Smooth muscle cell (in vitro differentiated cells): Measurements from ENCODE around the gene POLR3A. TPM values are rescaled to one million over a fixed set of nuclear protein-coding genes. Genes with fewer than 3 reads are reported as not detected.

ENCODE experiments used
- DNase-seq: peaks from one replicate; lab custom pipeline; 2025; ENCODE audit not compliant: unreplicated experiment; lab: John Stamatoyannopoulos, UW
- H2AFZ ChIP-seq: fragments of 200-600 bp; sonication (generic); 2 replicates; pipeline ENCODE4 v1.6.0; 2016; ENCODE audit warnings: antibody characterized with exemption, low read depth, mild to moderate bottlenecking
- H3F3A ChIP-seq: fragments of 200-600 bp; sonication (generic); 2 replicates; pipeline ENCODE4 v1.6.0; 2017; ENCODE audit warnings: antibody characterized with exemption, low read depth
- H3K27ac ChIP-seq: fragments of 200-600 bp; sonication (generic); 2 replicates; pipeline ENCODE4 v1.5.1; 2016; ENCODE audit warnings: low read depth, mild to moderate bottlenecking
- H3K27me3 ChIP-seq: fragments of 200-600 bp; sonication (generic); 2 replicates; pipeline ENCODE4 v1.6.1; 2016; ENCODE audit warnings: low read depth, mild to moderate bottlenecking
- H3K36me3 ChIP-seq: fragments of 200-600 bp; sonication (generic); 2 replicates; pipeline ENCODE4 v1.5.1; 2016; ENCODE audit warnings: low read depth
- H3K4me1 ChIP-seq: fragments of 200-600 bp; sonication (generic); 2 replicates; pipeline ENCODE4 v1.5.1; 2016; ENCODE audit warnings: low read depth
- H3K4me2 ChIP-seq: fragments of 200-600 bp; sonication (generic); 2 replicates; pipeline ENCODE4 v1.6.0; 2016; ENCODE audit warnings: mild to moderate bottlenecking
- H3K4me3 ChIP-seq: fragments of 200-600 bp; sonication (generic); 2 replicates; pipeline ENCODE4 v1.5.1; 2016; ENCODE audit warnings: mild to moderate bottlenecking
- H3K79me2 ChIP-seq: fragments of 200-600 bp; sonication (generic); 2 replicates; pipeline ENCODE4 v1.6.0; 2016; ENCODE audit warnings: low read depth, mild to moderate bottlenecking
- H3K9ac ChIP-seq: fragments of 200-600 bp; sonication (generic); 2 replicates; pipeline ENCODE4 v1.6.0; 2016; ENCODE audit warnings: low read depth
- H3K9me3 ChIP-seq: fragments of 200-600 bp; sonication (generic); replicated peaks from 2 replicates; pipeline ENCODE4 v1.5.1; 2016; ENCODE audit warnings: low read depth
- H4K20me1 ChIP-seq: fragments of 200-600 bp; sonication (generic); 2 replicates; pipeline ENCODE4 v1.6.0; 2016; ENCODE audit warnings: low read depth
- CTCF ChIP-seq: fragments of 200-600 bp; sonication (generic); IDR thresholded peaks from 2 replicates; pipeline ENCODE4 v1.5.1; 2017; ENCODE audit warnings: borderline replicate concordance, mild to moderate bottlenecking, antibody characterized with exemption; ENCODE audit not compliant: insufficient read depth, poor library complexity, severe bottlenecking
- WGBS: methylation state at CpG from one replicate; pipeline ENCODE4 v1.1.7; 2016; ENCODE audit warnings: low lambda C conversion rate; 5-methylcytosine and 5-hydroxymethylcytosine counted together
- polyA plus RNA-seq: library from polyadenylated mRNA; unstranded; fragments of >200 nt; fragmentation: Nextera tagmentation; extraction: Ambion mirVana; gene quantifications from 2 replicates; pipeline ENCODE4 v1.2.1, GENCODE V29; 2016
- total RNA-seq: library from RNA; depleted of rRNA; stranded (reverse); fragments of >200 nt; gene quantifications from 2 replicates; pipeline ENCODE4 v1.2.3, GENCODE V29; 2014

Gene POLR3A
- total and polyA plus RNA-seq, 2 experiments from 2014 or later: 13.8 to 14.9 TPM

- no peaks in the 10 kb centered on the region for H3K9me3 ChIP-seq
- no peak for DNase-seq
- H3K36me3 ChIP-seq: peaks cover 30% of the 10 kb centered on the region
- no peak overlapping the region for H3K4me3 ChIP-seq
- H3K27ac ChIP-seq: no peak overlapping the region
- no peaks in the 10 kb centered on the region for H4K20me1 ChIP-seq
- no peaks in the 10 kb centered on the region for H3K4me1 ChIP-seq
- H3K9ac ChIP-seq: no peak overlapping the region
- H3K4me2 ChIP-seq: no peak overlapping the region
- no peaks in the 10 kb centered on the region for H3F3A ChIP-seq
- TF ChIP-seq CTCF: no peak
- H2AFZ ChIP-seq: no peak overlapping the region
- H3K79me2 ChIP-seq: no peaks in the 10 kb centered on the region
- H3K27me3 ChIP-seq: no peaks in the 10 kb centered on the region
- WGBS: 89% methylated on average over 1 of the region's 1 CpG
Measured at GRCh38 chr10:78007172-78007571, 22.1 kb downstream of the POLR3A start.

GRCh38 chr10:78004215-78005026, 24.9 kb downstream of the POLR3A start:
- Histone ChIP-seq H3F3A (no peaks in the 10 kb centered on the region), H4K20me1 (no peaks in the 10 kb centered on the region), H3K4me2 (no peak overlapping the region), H2AFZ (no peak overlapping the region), H3K4me1 (no peaks in the 10 kb centered on the region), H3K9ac (no peak overlapping the region), H3K36me3 (peaks cover 43% of the 10 kb centered on the region), H3K27me3 (no peaks in the 10 kb centered on the region), H3K4me3 (no peak overlapping the region), H3K79me2 (no peaks in the 10 kb centered on the region), H3K9me3 (no peaks in the 10 kb centered on the region), H3K27ac (no peak overlapping the region)
- TF ChIP-seq CTCF: no peak
- DNase-seq: no peak
- 93% methylated on average over 16 of the region's 16 CpGs for WGBS

DNA sequence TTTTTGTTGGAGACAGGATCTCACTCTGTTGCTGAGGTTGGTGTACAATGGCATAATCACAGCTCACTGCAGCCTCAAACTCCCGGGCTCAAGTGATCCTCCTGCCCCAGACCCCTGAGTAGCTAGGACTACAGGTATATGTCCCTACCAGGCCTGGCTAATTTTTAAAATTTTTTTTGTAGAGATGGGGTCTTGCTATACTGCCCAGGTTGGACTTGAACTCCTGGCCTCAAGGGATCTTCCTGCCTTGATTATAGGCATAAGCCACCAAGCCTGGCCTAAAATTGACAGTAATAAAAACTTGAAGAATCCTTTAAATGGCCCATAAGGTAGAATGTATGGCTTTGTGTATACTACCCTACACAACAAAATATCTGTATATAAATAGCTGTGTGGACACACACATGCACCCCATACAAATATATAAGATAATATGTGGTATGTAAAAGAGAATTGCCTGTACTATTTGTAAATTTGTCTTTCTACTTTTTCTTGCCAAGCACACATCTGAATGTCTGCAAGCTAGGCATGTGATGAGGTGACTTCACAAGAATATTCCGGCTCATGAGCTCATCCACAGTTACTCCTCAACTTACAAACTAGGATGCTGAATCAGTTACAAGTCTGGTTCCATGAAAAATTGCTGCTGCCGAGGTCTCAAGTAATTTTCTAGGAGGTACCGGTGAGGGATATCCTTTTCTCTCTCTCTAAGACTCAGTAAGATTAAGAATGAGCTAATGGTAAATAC, 26.6 kb downstream of the POLR3A start:
- no peaks in the 10 kb centered on the region for H3K4me1 ChIP-seq
- no peak for TF ChIP-seq CTCF
- H3K36me3 ChIP-seq: peaks cover 46% of the 10 kb centered on the region
- no peaks in the 10 kb centered on the region for H3K9me3 ChIP-seq
- no peak overlapping the region for H3K27ac ChIP-seq
- H3F3A ChIP-seq: no peaks in the 10 kb centered on the region
- H4K20me1 ChIP-seq: no peaks in the 10 kb centered on the region
- H2AFZ ChIP-seq: no peak overlapping the region
- no peak overlapping the region for H3K4me3 ChIP-seq
- DNase-seq: no peak
- no peaks in the 10 kb centered on the region for H3K27me3 ChIP-seq
- no peak overlapping the region for H3K9ac ChIP-seq
- no peak overlapping the region for H3K4me2 ChIP-seq
- no peaks in the 10 kb centered on the region for H3K79me2 ChIP-seq
- 94% methylated on average over 4 of the region's 4 CpGs for WGBS
